ENCODE results near the gene TXNDC16. TPM values are rescaled to one million over a fixed set of nuclear protein-coding genes. Genes with fewer than 3 reads are reported as not detected.

TXNDC16 gene
- total RNA-seq, 1 donor from 2014 or later = 22.6 TPM

DNA sequence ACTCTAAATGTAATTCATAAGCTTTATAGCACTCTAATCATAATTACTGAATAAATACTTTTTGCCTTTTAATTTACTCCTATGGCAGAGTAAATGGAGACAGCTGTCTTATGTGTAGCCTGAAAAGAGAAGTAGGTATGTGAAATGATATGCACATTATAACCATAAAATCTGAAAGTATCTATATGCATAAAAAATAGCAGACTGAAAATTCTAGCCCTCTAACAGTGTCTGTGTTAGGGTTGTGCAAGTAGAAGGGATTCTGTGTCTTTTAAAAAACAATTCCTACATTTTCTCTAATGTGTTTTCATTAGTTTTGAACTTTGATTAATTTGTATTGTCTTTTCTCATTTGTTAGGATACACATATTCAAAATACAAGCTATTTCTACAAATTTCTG, 94.9 kb downstream of the TXNDC16 start:
- Mint-ChIP-seq H3K9me3 (peaks cover 4% of the 10 kb centered on the region), H3K4me3 (no peak overlapping the region), H3K4me1 (no peaks in the 10 kb centered on the region), H3K27ac (no peak overlapping the region), H3K27me3 (ENCODE audit: insufficient read depth, low read depth) (peaks cover 2% of the 10 kb centered on the region), H3K36me3 (peaks cover 7% of the 10 kb centered on the region)
- no peak overlapping the region for H3K9ac ChIP-seq
- no peaks in the 10 kb centered on the region for H3F3A ChIP-seq (ENCODE audit: low read depth)
- no peak overlapping the region for H3K4me3 ChIP-seq
- H3K4me1 ChIP-seq = no peaks in the 10 kb centered on the region
- H2AFZ ChIP-seq (replicated peaks) = no peak overlapping the region
- H3K9me3 ChIP-seq (ENCODE audit: low read depth) = no peaks in the 10 kb centered on the region
- H3K27me3 ChIP-seq = no peaks in the 10 kb centered on the region
- no peak overlapping the region for H3K27ac ChIP-seq
- no peaks in the 10 kb centered on the region for H4K20me1 ChIP-seq (ENCODE audit: low read depth)
- no peaks in the 10 kb centered on the region for H3K36me3 ChIP-seq
- H3K79me2 ChIP-seq (ENCODE audit: low read depth) = no peaks in the 10 kb centered on the region
- TF ChIP-seq EZH2phosphoT487 (IDR thresholded peaks at IDR 0.05) (no peak), EZH2 (IDR thresholded peaks at IDR 0.05) (no peak)
- no peak for DNase-seq (ENCODE audit: low spot score)
- H3K4me2 ChIP-seq = no peak overlapping the region

- H3K9me3 ChIP-seq (ENCODE audit: low read depth) = no peaks in the 10 kb centered on the region
- no peaks in the 10 kb centered on the region for H3K36me3 ChIP-seq
- no peak overlapping the region for H3K9ac ChIP-seq
- H3K27me3 Mint-ChIP-seq (ENCODE audit: insufficient read depth, low read depth) = peaks cover 2% of the 10 kb centered on the region
- TF ChIP-seq EZH2 (IDR thresholded peaks at IDR 0.05) (no peak), EZH2phosphoT487 (IDR thresholded peaks at IDR 0.05) (no peak), CTCF (IDR thresholded peaks at IDR 0.05) (no peak)
- H2AFZ ChIP-seq (replicated peaks) = no peak overlapping the region
- no peak overlapping the region for H3K4me3 ChIP-seq
- peaks cover 3% of the 10 kb centered on the region for H3K36me3 Mint-ChIP-seq
- DNase-seq (ENCODE audit: low spot score) = no peak
- no peak overlapping the region for H3K4me3 Mint-ChIP-seq
- H3K27ac Mint-ChIP-seq = peak overlapping the region; percentile 52
- no peak overlapping the region for H3K27ac ChIP-seq
- no peaks in the 10 kb centered on the region for H3K4me1 ChIP-seq
- no peaks in the 10 kb centered on the region for H4K20me1 ChIP-seq (ENCODE audit: low read depth)
- no peaks in the 10 kb centered on the region for H3K4me1 Mint-ChIP-seq
- no peaks in the 10 kb centered on the region for H3F3A ChIP-seq (ENCODE audit: low read depth)
- peaks cover 2% of the 10 kb centered on the region for H3K9me3 Mint-ChIP-seq
- no peak overlapping the region for H3K4me2 ChIP-seq
- no peaks in the 10 kb centered on the region for H3K79me2 ChIP-seq (ENCODE audit: low read depth)
- H3K27me3 ChIP-seq = no peaks in the 10 kb centered on the region
Measured at GRCh38 chr14:52455291-52456088, 96.8 kb downstream of the TXNDC16 start.

GRCh38 chr14:52447236-52447635, 105.1 kb downstream of the TXNDC16 start:
- no peak overlapping the region for H3K9ac ChIP-seq
- no peak for DNase-seq (ENCODE audit: low spot score)
- H3K4me3 Mint-ChIP-seq = no peak overlapping the region
- peaks cover 7% of the 10 kb centered on the region for H3K36me3 Mint-ChIP-seq
- H3K27ac Mint-ChIP-seq = no peak overlapping the region
- H3F3A ChIP-seq (ENCODE audit: low read depth) = no peaks in the 10 kb centered on the region
- no peaks in the 10 kb centered on the region for H3K79me2 ChIP-seq (ENCODE audit: low read depth)
- H3K4me1 Mint-ChIP-seq = no peaks in the 10 kb centered on the region
- H2AFZ ChIP-seq (replicated peaks) = no peak overlapping the region
- H3K36me3 ChIP-seq = no peaks in the 10 kb centered on the region
- H3K27me3 ChIP-seq = no peaks in the 10 kb centered on the region
- no peaks in the 10 kb centered on the region for H3K9me3 ChIP-seq (ENCODE audit: low read depth)
- TF ChIP-seq EZH2phosphoT487 (IDR thresholded peaks at IDR 0.05) = no peak
- TF ChIP-seq EZH2 (IDR thresholded peaks at IDR 0.05) = no peak
- TF ChIP-seq CTCF (IDR thresholded peaks at IDR 0.05) = no peak
- no peaks in the 10 kb centered on the region for H3K4me1 ChIP-seq
- H3K27ac ChIP-seq = no peak overlapping the region
- H3K9me3 Mint-ChIP-seq = peaks cover 2% of the 10 kb centered on the region
- H3K4me2 ChIP-seq = no peak overlapping the region
- no peaks in the 10 kb centered on the region for H3K27me3 Mint-ChIP-seq (ENCODE audit: insufficient read depth, low read depth)
- H4K20me1 ChIP-seq (ENCODE audit: low read depth) = no peaks in the 10 kb centered on the region
- H3K4me3 ChIP-seq = no peak overlapping the region

- H3K9me3 Mint-ChIP-seq = peaks cover 2% of the 10 kb centered on the region
- H3K9ac ChIP-seq = no peak overlapping the region
- no peaks in the 10 kb centered on the region for H3K9me3 ChIP-seq (ENCODE audit: low read depth)
- no peak overlapping the region for H3K4me2 ChIP-seq
- no peak overlapping the region for H2AFZ ChIP-seq (replicated peaks)
- H3K27me3 ChIP-seq = no peaks in the 10 kb centered on the region
- H3K4me1 Mint-ChIP-seq = no peaks in the 10 kb centered on the region
- no peaks in the 10 kb centered on the region for H4K20me1 ChIP-seq (ENCODE audit: low read depth)
- no peak overlapping the region for H3K27ac Mint-ChIP-seq
- H3K36me3 Mint-ChIP-seq = peaks cover 7% of the 10 kb centered on the region
- H3K79me2 ChIP-seq (ENCODE audit: low read depth) = no peaks in the 10 kb centered on the region
- no peak overlapping the region for H3K4me3 Mint-ChIP-seq
- no peaks in the 10 kb centered on the region for H3K27me3 Mint-ChIP-seq (ENCODE audit: insufficient read depth, low read depth)
- TF ChIP-seq EZH2 (IDR thresholded peaks at IDR 0.05) = no peak
- no peak for TF ChIP-seq EZH2phosphoT487 (IDR thresholded peaks at IDR 0.05)
- TF ChIP-seq CTCF (IDR thresholded peaks at IDR 0.05) = no peak
- H3K36me3 ChIP-seq = no peaks in the 10 kb centered on the region
- no peak for DNase-seq (ENCODE audit: low spot score)
- H3K4me3 ChIP-seq = no peak overlapping the region
- H3K27ac ChIP-seq = no peak overlapping the region
- no peaks in the 10 kb centered on the region for H3F3A ChIP-seq (ENCODE audit: low read depth)
- no peaks in the 10 kb centered on the region for H3K4me1 ChIP-seq
Measured at GRCh38 chr14:52446355-52446754, 106.0 kb downstream of the TXNDC16 start.

Data from neural progenitor cell (in vitro differentiated cells).